IMR-90 (cell line): Measurements from ENCODE around the gene RASGEF1C. TPM values are rescaled to one million over a fixed set of nuclear protein-coding genes. Genes with fewer than 3 reads are reported as not detected.

ENCODE experiments used
- ATAC-seq: fragments of 200-7000 bp; cut with Tn5 transposase; 2 replicates; pipeline ENCODE4 v1.9.1; 2020; ENCODE audit warnings: low read depth, mild to moderate bottlenecking, moderate library complexity
- Bru-seq: library from RNA; stranded (reverse); fragments of 400-500 nt; gene quantifications from one replicate; lab custom pipeline; 2021; lab: Mats Ljungman, UMichigan
- BruChase-seq, 2 experiments: library from RNA; stranded (reverse); fragments of 400-500 nt; gene quantifications; one replicate each; lab custom pipeline; 2021; lab: Mats Ljungman, UMichigan
- BruUV-seq: library from RNA; stranded (reverse); fragments of 400-500 nt; replicated peaks from 2 replicates; lab custom pipeline; 2021; lab: Mats Ljungman, UMichigan
- CTCF ChIA-PET: fragments of 300-600 bp; formaldehyde crosslinking; extraction: SDS; loops from one replicate; lab custom pipeline; 2021; ENCODE audit warnings: antibody characterized with exemption; lab: Yijun Ruan, JAX
- POLR2A ChIA-PET: fragments of 300-600 bp; sonication (Branson Sonifier 250); formaldehyde crosslinking; loops from one replicate; lab custom pipeline; 2022; ENCODE audit warnings: antibody characterized with exemption; ENCODE audit not compliant: unreplicated experiment; lab: Charles Lee
- DNase-seq: peaks from one replicate; pipeline ENCODE4 v3.0.0; 2013
- H2AFZ ChIP-seq: replicated peaks from 2 replicates; pipeline ENCODE3; 2013; ENCODE audit warnings: low read length, mild to moderate bottlenecking; ENCODE audit not compliant: poor library complexity
- H2AK5ac ChIP-seq: 2 replicates; pipeline ENCODE4 v1.6.1; 2013; ENCODE audit warnings: low read depth, low read length, inconsistent platforms
- H2AK9ac ChIP-seq: replicated peaks from 2 replicates; pipeline ENCODE3; 2013; ENCODE audit warnings: mild to moderate bottlenecking, low read depth, low read length, moderate library complexity; ENCODE audit not compliant: poor library complexity
- H2BK120ac ChIP-seq: 2 replicates; pipeline ENCODE4 v1.6.1; 2013; ENCODE audit warnings: low read depth, low read length, inconsistent platforms
- H2BK15ac ChIP-seq: 3 replicates; pipeline ENCODE4 v1.6.1; 2013; ENCODE audit warnings: low read depth, low read length, inconsistent platforms
- H2BK20ac ChIP-seq: 2 replicates; pipeline ENCODE4 v1.6.1; 2013; ENCODE audit warnings: low read depth, mild to moderate bottlenecking, inconsistent platforms, low read length, moderate library complexity
- H2BK5ac ChIP-seq: 2 replicates; pipeline ENCODE4 v1.6.1; 2013; ENCODE audit warnings: mild to moderate bottlenecking, low read depth, low read length, inconsistent platforms; ENCODE audit not compliant: poor library complexity, severe bottlenecking
- H3K14ac ChIP-seq: replicated peaks from 2 replicates; pipeline ENCODE4 v1.6.1; 2013; ENCODE audit warnings: low read depth, low read length, inconsistent platforms
- H3K18ac ChIP-seq: 2 replicates; pipeline ENCODE4 v1.6.1; 2013; ENCODE audit warnings: low read depth, low read length, control low read depth
- H3K23ac ChIP-seq: 2 replicates; pipeline ENCODE4 v1.6.1; 2013; ENCODE audit warnings: low read depth, low read length, inconsistent platforms
- H3K27ac ChIP-seq: 2 replicates; pipeline ENCODE4 v1.5.1; 2013; ENCODE audit warnings: mild to moderate bottlenecking, control low read depth, low read length; ENCODE audit not compliant: insufficient read depth
- H3K27me3 ChIP-seq: 2 replicates; pipeline ENCODE4 v1.6.1; 2013; ENCODE audit warnings: low read length; ENCODE audit not compliant: control insufficient read depth, insufficient read depth
- H3K36me3 ChIP-seq: 2 replicates; pipeline ENCODE4 v1.6.1; 2013; ENCODE audit warnings: low read length, mixed read lengths; ENCODE audit not compliant: control insufficient read depth, insufficient read depth
- H3K4ac ChIP-seq: 2 replicates; pipeline ENCODE4 v1.6.1; 2013; ENCODE audit warnings: low read depth, low read length, inconsistent platforms
- H3K4me1 ChIP-seq: 2 replicates; pipeline ENCODE4 v1.6.1; 2013; ENCODE audit warnings: low read length, mixed read lengths; ENCODE audit not compliant: control insufficient read depth, insufficient read depth
- H3K4me2 ChIP-seq: 2 replicates; pipeline ENCODE4 v1.6.1; 2013; ENCODE audit warnings: low read depth, mild to moderate bottlenecking, control low read depth, low read length, moderate library complexity
- H3K4me3 ChIP-seq: 2 replicates; pipeline ENCODE4 v1.5.1; 2013; ENCODE audit warnings: low read depth, mild to moderate bottlenecking, control low read depth, low read length, moderate library complexity; ENCODE audit not compliant: insufficient read depth
- H3K56ac ChIP-seq: 2 replicates; pipeline ENCODE4 v1.6.1; 2013; ENCODE audit warnings: low read length, inconsistent platforms; ENCODE audit not compliant: insufficient read depth; ENCODE audit errors: extremely low read depth
- H3K79me1 ChIP-seq, 2 experiments: 2 replicates each; pipeline ENCODE4 v1.6.1; 2013; ENCODE audit warnings: low read length in 2 of 2, inconsistent platforms in 1 of 2, low read depth in 1 of 2
- H3K9ac ChIP-seq: 2 replicates; pipeline ENCODE4 v1.6.1; 2013; ENCODE audit warnings: low read depth, low read length, control low read depth
- H3K9me1 ChIP-seq: 2 replicates; pipeline ENCODE4 v1.6.1; 2013; ENCODE audit warnings: low read length, inconsistent platforms; ENCODE audit not compliant: insufficient read depth
- H3K9me3 ChIP-seq: 2 replicates; pipeline ENCODE4 v1.6.1; 2013; ENCODE audit warnings: low read length; ENCODE audit not compliant: control insufficient read depth, insufficient read depth
- H4K20me1 ChIP-seq: 2 replicates; pipeline ENCODE4 v1.6.1; 2013; ENCODE audit warnings: low read length, inconsistent platforms; ENCODE audit not compliant: insufficient read depth
- H4K5ac ChIP-seq: 2 replicates; pipeline ENCODE4 v1.6.1; 2013; ENCODE audit warnings: mild to moderate bottlenecking, low read depth, low read length, control low read depth
- H4K8ac ChIP-seq, 2 experiments: 2 replicates each; pipeline ENCODE4 v1.6.1; 2013; ENCODE audit warnings: low read depth in 2 of 2, low read length in 2 of 2, control low read depth in 1 of 2, inconsistent platforms in 1 of 2
- H4K91ac ChIP-seq: 2 replicates; pipeline ENCODE4 v1.6.1; 2013; ENCODE audit warnings: low read depth, low read length, inconsistent platforms; ENCODE audit not compliant: insufficient read depth
- CEBPB ChIP-seq: IDR thresholded peaks from 2 replicates; pipeline ENCODE4 v1.6.1; 2012; ENCODE audit warnings: low read depth, low read length, improper control_type of control experiment
- CHD1 ChIP-seq: IDR thresholded peaks from 2 replicates; pipeline ENCODE4 v1.6.1; 2012; ENCODE audit warnings: low read depth, low read length, improper control_type of control experiment
- CTCF ChIP-seq: conservative IDR thresholded peaks from 2 replicates; pipeline ENCODE4 v1.5.1; 2012; ENCODE audit warnings: mild to moderate bottlenecking, low read depth, low read length, improper control_type of control experiment
- MAZ ChIP-seq: IDR thresholded peaks from 2 replicates; pipeline ENCODE4 v1.6.1; 2012; ENCODE audit warnings: low read depth, mild to moderate bottlenecking, low read length, improper control_type of control experiment, moderate library complexity, borderline replicate concordance
- POLR2A ChIP-seq: IDR thresholded peaks from 2 replicates; pipeline ENCODE4 v1.6.1; 2012; ENCODE audit warnings: mild to moderate bottlenecking, low read depth, low read length
- RAD21 ChIP-seq: IDR thresholded peaks from 2 replicates; pipeline ENCODE4 v1.6.1; 2012; ENCODE audit warnings: low read length, improper control_type of control experiment
- RCOR1 ChIP-seq: IDR thresholded peaks from 2 replicates; pipeline ENCODE4 v1.6.1; 2012; ENCODE audit warnings: mild to moderate bottlenecking, low read length, improper control_type of control experiment; ENCODE audit not compliant: insufficient replicate concordance
- SMC3 ChIP-seq: fragments of 150-350 bp; IDR thresholded peaks from 2 replicates; pipeline ENCODE4 v1.6.1; 2016; ENCODE audit warnings: low read depth, mild to moderate bottlenecking, antibody characterized with exemption, low read length, moderate library complexity
- WGBS, 2 experiments: methylation state at CpG; one replicate each; pipeline versions ENCODE4 v1.1.5 to v1.1.7; 2013; ENCODE audit warnings: missing lambda C conversion rate in 2 of 2; ENCODE audit not compliant: insufficient read length in 1 of 2; ENCODE audit errors: extremely low coverage in 2 of 2; 5-methylcytosine and 5-hydroxymethylcytosine counted together
- dilution Hi-C: fragments of 300-500 bp; cut with HindIII; formaldehyde crosslinking; loops from one replicate; pipeline ENCODE4 v1.14.3; 2018; ENCODE audit warnings: low sequenced_read_pairs; ENCODE audit not compliant: unreplicated experiment
- in situ Hi-C: fragments of 300-500 bp; cut with MboI; formaldehyde crosslinking; loops from 3 replicates; pipeline ENCODE4 v1.14.3; 2019; ENCODE audit warnings: low sequenced_read_pairs, inconsistent platforms, mixed read lengths
- intact Hi-C: fragments of 100-400 bp; cut with micrococcal nuclease; formaldehyde crosslinking; loops from 2 replicates; pipeline ENCODE4 v1.10.0; 2022
- long read RNA-seq: library from polyadenylated mRNA; unstranded; transcript quantifications from one replicate; pipeline ENCODE4 v2.0.0, GENCODE V29; 2021; ENCODE audit not compliant: unreplicated experiment
- polyA plus RNA-seq, 3 experiments: library from polyadenylated mRNA; depleted of rRNA; stranded (reverse); fragments of >200 nt; gene quantifications; 2 replicates each; pipeline ENCODE4 v1.2.3, GENCODE V29; 2012; ENCODE audit warnings: low replicate concordance in 1 of 3
- total RNA-seq: library from RNA; depleted of rRNA; stranded (reverse); fragments of >200 nt; gene quantifications from 2 replicates; pipeline ENCODE4 v1.2.3, GENCODE V29; 2012; rRNA removed

Gene RASGEF1C
- total RNA-seq (not detected in 2 replicates), polyA plus RNA-seq (2012; rRNA removed) (not detected in 2 replicates), Bru-seq, nascent RNA (percentile 10 among the genes with signal in this experiment), BruChase-seq, experiment 1, labeled RNA remaining after a 6-hour chase (percentile 15 among the genes with signal in this experiment), BruChase-seq, experiment 2, labeled RNA remaining after a 2-hour chase (percentile 14 among the genes with signal in this experiment)
- 0.41 TPM in 1 of 2 replicates, not detected in the other for polyA plus RNA-seq (2012; cell fraction: cytosol; rRNA removed)
- not detected in 2 replicates for polyA plus RNA-seq (2012; cell fraction: nucleus; rRNA removed; ENCODE audit: low replicate concordance)
- long read RNA-seq = 0 reads

DNA sequence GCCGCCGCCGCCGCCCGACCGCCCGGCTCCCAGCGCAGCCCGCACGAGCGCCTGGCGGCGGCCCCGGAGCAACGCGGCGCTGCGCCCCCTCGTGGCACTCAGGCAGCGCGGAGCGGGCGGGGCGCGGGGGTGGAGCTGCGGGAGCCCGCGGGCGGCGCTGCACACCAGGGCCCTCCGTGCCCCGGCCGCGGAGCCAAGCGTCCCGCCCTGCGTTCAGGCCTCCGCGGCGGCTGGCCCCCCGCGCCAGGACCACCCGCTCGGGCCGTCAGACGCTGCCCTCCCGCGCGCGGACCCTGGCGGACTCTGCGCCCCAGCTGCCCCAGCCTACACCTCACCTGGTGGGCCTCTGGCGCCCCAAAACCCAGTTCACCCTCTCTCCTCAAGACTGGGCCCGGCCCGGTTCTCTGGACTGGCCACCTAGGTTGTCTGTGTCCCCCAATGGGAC, at the start of gene RASGEF1C:
Gene RASGEF1C, minus strand, starts transcription at position 75 of the 445 bp plus-strand sequence. CDS start 71,159 bp downstream, outside the sequence.
- H3K56ac ChIP-seq = no peak within 1 kb of the TSS
- no peak within 1 kb of the TSS for H3K9ac ChIP-seq
- H4K20me1 ChIP-seq = no peaks in the 10 kb centered on the region
- no peaks in the 10 kb centered on the region for H3K79me1 ChIP-seq
- peak within 1 kb of the TSS; percentile 67 for H3K4me2 ChIP-seq
- no peak within 1 kb of the TSS for H2BK20ac ChIP-seq
- H3K4me1 ChIP-seq = peaks cover 1% of the 10 kb centered on the region; the same call in 1 of the 2 replicates
- H3K18ac ChIP-seq = no peak within 1 kb of the TSS
- peak within 1 kb of the TSS; percentile 41 for H3K4me3 ChIP-seq
- peak within 1 kb of the TSS; percentile 28 for H2AK5ac ChIP-seq
- H3K9me1 ChIP-seq = no peaks in the 10 kb centered on the region; the same call in 1 of the 2 replicates
- no peak within 1 kb of the TSS for H2AK9ac ChIP-seq
- H3K27ac ChIP-seq = no peak within 1 kb of the TSS
- no peak within 1 kb of the TSS for H2BK120ac ChIP-seq
- H2AFZ ChIP-seq = peak within 1 kb of the TSS; percentile 77
- peaks cover 16% of the 10 kb centered on the region; the same call in 1 of the 2 replicates for H3K27me3 ChIP-seq
- in situ Hi-C loops (no loop called here), dilution Hi-C loops (no loop called here), intact Hi-C loops (loop anchor here (1.0 to 10.0 kb wide), 2 partner anchors 82 to 396 kb away; no protein-coding TSS in a partner anchor)
- CTCF ChIA-PET = interaction anchor here (0.6 to 1.8 kb wide), 7 partner anchors 12 to 86 kb away, joined by 3 to 5 read pairs (median 5); no protein-coding TSS in a partner anchor
- H4K5ac ChIP-seq = no peak within 1 kb of the TSS
- H3K4ac ChIP-seq = no peak within 1 kb of the TSS
- H3K9me3 ChIP-seq = no peaks in the 10 kb centered on the region
- DNase-seq (peak; percentile 47), ATAC-seq (peak; percentile 98)
- POLR2A ChIA-PET = interaction anchor here (0.5 kb wide), 1 partner anchor 36 kb away, joined by 6 read pairs; no protein-coding TSS in a partner anchor
- no peak within 1 kb of the TSS for H2BK15ac ChIP-seq
- H3K23ac ChIP-seq = no peak within 1 kb of the TSS
- 5% methylated on average over 4 of the region's 55 CpGs; no CpG with 5 or more reads in 1 of the 2 experiments for WGBS, 2 experiments
- no peak within 1 kb of the TSS for H2BK5ac ChIP-seq
- no peak within 1 kb of the TSS for H4K8ac ChIP-seq
- no peak within 1 kb of the TSS for H3K14ac ChIP-seq
- no TSS peak for BruUV-seq
- H3K36me3 ChIP-seq = no peaks in the 10 kb centered on the region
- no peak within 1 kb of the TSS for H4K91ac ChIP-seq
- TF ChIP-seq CTCF (peak; percentile 65), RCOR1 (no peak), MAZ (peak; percentile 88; the same call in 1 of the 2 replicates), POLR2A (no peak), SMC3 (peak; percentile 50), RAD21 (peak; percentile 45; the same call in 1 of the 2 replicates), CHD1 (no peak), CEBPB (no peak)
